B cell (primary cell): ENCODE results near the gene ETAA1. TPM values are rescaled to one million over a fixed set of nuclear protein-coding genes. Genes with fewer than 3 reads are reported as not detected.

ENCODE experiments used
- ATAC-seq: fragments of 200-7000 bp; cut with Tn5 transposase; one replicate; pipeline ENCODE4 v1.10.0; 2021; ENCODE audit warnings: low read depth, mild to moderate bottlenecking, moderate number of reproducible peaks, moderate library complexity
- CTCF ChIA-PET: fragments of 350-600 bp; sonication (Branson Sonifier 250); formaldehyde crosslinking; loops from one replicate; lab custom pipeline; 2021; ENCODE audit warnings: antibody characterized with exemption, inconsistent platforms; lab: Charles Lee
- POLR2A ChIA-PET: fragments of 350-600 bp; sonication (Branson Sonifier 250); formaldehyde crosslinking; loops from one replicate; lab custom pipeline; 2021; ENCODE audit warnings: antibody characterized with exemption; lab: Charles Lee
- DNase-seq: peaks from one replicate; pipeline ENCODE4 v3.0.0; 2013
- H2AFZ ChIP-seq: 2 replicates; pipeline ENCODE4 v1.6.1; 2012; ENCODE audit warnings: mild to moderate bottlenecking, low read depth, low read length; ENCODE audit not compliant: insufficient read depth, poor library complexity, severe bottlenecking
- H3K27ac ChIP-seq, 2 donors: 1 replicate in 1 of 2; 2 replicates in 1 of 2; pipeline ENCODE4 v1.5.1; 2012 to 2013; ENCODE audit warnings: low read length in 2 of 2, mild to moderate bottlenecking in 2 of 2, moderate library complexity in 1 of 2
- H3K27me3 ChIP-seq, 4 experiments: fragments of 200-600 bp in 1 of 4; sonication (generic) in 1 of 4; replicated peaks in 1 of 4; 1 replicate in 2 of 4; 2 replicates in 2 of 4; pipeline versions ENCODE4 v1.6.1 to v1.7.0; 2013 to 2016; ENCODE audit warnings: low read length in 3 of 4, mild to moderate bottlenecking in 2 of 4, mixed read lengths in 1 of 4, moderate library complexity in 1 of 4; ENCODE audit not compliant: insufficient read depth in 4 of 4, control insufficient read depth in 3 of 4; ENCODE audit errors: control extremely low read depth in 1 of 4
- H3K36me3 ChIP-seq, 2 experiments: replicated peaks in 1 of 2; 1 replicate in 1 of 2; 2 replicates in 1 of 2; pipeline versions ENCODE4 v1.6.1 to v1.7.1; 2013; ENCODE audit warnings: low read length in 1 of 2; ENCODE audit not compliant: insufficient read depth in 2 of 2, control insufficient read depth in 1 of 2; ENCODE audit errors: control extremely low read depth in 1 of 2, extremely low read depth in 1 of 2
- H3K4me1 ChIP-seq, 2 donors: fragments of 200-600 bp in 1 of 2; sonication (generic) in 1 of 2; 1 replicate in 1 of 2; 2 replicates in 1 of 2; pipeline versions ENCODE4 v1.5.1 to v1.6.1; 2013 to 2017; ENCODE audit warnings: low read length in 2 of 2; ENCODE audit not compliant: control insufficient read depth in 2 of 2, insufficient read depth in 2 of 2
- H3K4me2 ChIP-seq: replicated peaks from 2 replicates; pipeline ENCODE3; 2012; ENCODE audit warnings: mild to moderate bottlenecking, low read depth, low read length; ENCODE audit not compliant: poor library complexity, severe bottlenecking
- H3K4me3 ChIP-seq, 5 experiments: fragments of 200-600 bp in 1 of 5; sonication (generic) in 1 of 5; 1 replicate in 3 of 5; 2 replicates in 2 of 5; pipeline versions ENCODE4 v1.5.1 to v1.7.0; 2011 to 2016; ENCODE audit warnings: low read length in 4 of 5, mild to moderate bottlenecking in 4 of 5, low read depth in 2 of 5, control low read depth in 1 of 5, moderate library complexity in 1 of 5; ENCODE audit not compliant: insufficient read depth in 1 of 5; ENCODE audit errors: control extremely low read depth in 1 of 5, extremely low read depth in 1 of 5
- H3K79me2 ChIP-seq: fragments of 200-600 bp; sonication (generic); one replicate; pipeline ENCODE4 v1.6.0; 2016; ENCODE audit warnings: low read length; ENCODE audit not compliant: control insufficient read depth, insufficient read depth
- H3K9ac ChIP-seq: fragments of 200-600 bp; sonication (generic); 2 replicates; pipeline ENCODE4 v1.6.1; 2017; ENCODE audit warnings: mild to moderate bottlenecking, low read length, moderate library complexity
- H3K9me3 ChIP-seq, 3 donors: one replicate each; pipeline versions ENCODE4 v1.6.1 to v1.7.1; 2013; ENCODE audit warnings: low read length in 2 of 3; ENCODE audit not compliant: control insufficient read depth in 2 of 3, insufficient read depth in 1 of 3; ENCODE audit errors: control extremely low read depth in 1 of 3
- H4K20me1 ChIP-seq: 2 replicates; pipeline ENCODE4 v1.6.0; 2012; ENCODE audit warnings: mild to moderate bottlenecking, low read length; ENCODE audit not compliant: insufficient read depth, control insufficient read depth, poor library complexity, severe bottlenecking
- H3K27ac Mint-ChIP-seq: one replicate; pipeline ENCODE4 v1.8.0; 2021; ENCODE audit warnings: mixed read lengths
- H3K27me3 Mint-ChIP-seq: one replicate; pipeline ENCODE4 v1.8.0; 2021; ENCODE audit warnings: mixed read lengths
- H3K4me1 Mint-ChIP-seq: one replicate; pipeline ENCODE4 v1.8.0; 2021; ENCODE audit warnings: mixed read lengths
- H3K4me3 Mint-ChIP-seq: one replicate; pipeline ENCODE4 v1.8.0; 2021; ENCODE audit warnings: mixed read lengths
- H3K9me3 Mint-ChIP-seq: one replicate; pipeline ENCODE4 v1.8.0; 2022; ENCODE audit warnings: mixed read lengths; ENCODE audit not compliant: insufficient read depth
- EZH2 ChIP-seq: IDR thresholded peaks from 2 replicates; pipeline ENCODE4 v1.6.1; 2012; ENCODE audit warnings: borderline replicate concordance, low read depth, mild to moderate bottlenecking, moderate library complexity, low read length; ENCODE audit not compliant: insufficient read depth, poor library complexity, severe bottlenecking
- WGBS: methylation state at CpG from one replicate; pipeline ENCODE4 v1.1.5; 2013; ENCODE audit warnings: missing lambda C conversion rate; ENCODE audit not compliant: insufficient coverage; 5-methylcytosine and 5-hydroxymethylcytosine counted together
- intact Hi-C: fragments of 100-400 bp; cut with micrococcal nuclease; formaldehyde crosslinking; loops from one replicate; pipeline ENCODE4 v1.10.0; 2022
- polyA plus RNA-seq: library from polyadenylated mRNA; depleted of rRNA; stranded (reverse); fragments of >200 nt; gene quantifications from 2 replicates; pipeline ENCODE4 v1.2.3, GENCODE V29; 2012
- total RNA-seq, 2 donors: library from RNA; stranded (reverse); fragments of 120-200 nt in 1 of 2; gene quantifications; 1 replicate in 1 of 2; 2 replicates in 1 of 2; pipeline versions ENCODE4 v1.2.3 to v1.2.4, GENCODE V29; 2013 to 2022
- TF ChIP-seq, protein P1 (sequence below): fragments of 200-600 bp; IDR thresholded peaks from one replicate; pipeline ENCODE4 v1.8.0; 2022; ENCODE audit warnings: antibody characterized with exemption, mild to moderate bottlenecking

ETAA1 gene
- total and polyA plus RNA-seq, 2 donors (not counting 1 experiment from before 2014, with no cell fraction given) = 6.2 to 15.3 TPM

DNA sequence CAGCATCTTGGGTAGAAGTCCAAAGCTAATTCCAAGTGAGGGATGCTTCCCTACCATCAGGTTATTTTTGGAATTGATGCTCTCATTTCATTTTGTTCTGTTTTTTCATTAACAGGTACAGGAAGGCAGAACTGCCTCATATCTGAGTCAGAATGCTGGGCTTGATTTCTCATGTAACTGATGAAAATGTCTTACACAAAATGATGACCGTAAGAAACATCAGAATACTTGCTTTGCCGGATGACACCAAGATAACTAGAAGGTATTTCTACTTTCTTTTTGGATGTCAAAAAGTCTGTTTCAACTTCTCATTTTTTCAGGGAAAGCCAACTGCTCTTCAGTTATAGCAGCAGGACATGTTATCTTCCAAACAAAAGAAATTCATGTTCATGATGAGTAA is 62.6 kb downstream of the ETAA1 start:
- peaks cover 3% of the 10 kb centered on the region for H3K27me3 Mint-ChIP-seq
- peaks cover 0 to 1% (median 0%) of the 10 kb centered on the region in 3 donors for H3K9me3 ChIP-seq
- H3K27me3 ChIP-seq = no peaks in the 10 kb centered on the region
- WGBS = 100% methylated on average over 2 of the region's 2 CpGs
- no peak overlapping the region for H3K27ac Mint-ChIP-seq
- H3K9ac ChIP-seq = no peak overlapping the region
- no peak overlapping the region for H3K4me3 ChIP-seq
- DNase-seq (no peak), ATAC-seq (no peak)
- no peak overlapping the region for H3K27ac ChIP-seq
- CTCF ChIA-PET = no interaction called here
- H3K4me2 ChIP-seq = no peak overlapping the region
- no peaks in the 10 kb centered on the region for H4K20me1 ChIP-seq
- H3K4me1 Mint-ChIP-seq = no peaks in the 10 kb centered on the region
- no peak overlapping the region for H2AFZ ChIP-seq
- intact Hi-C loops = no loop called here
- no peak overlapping the region for H3K4me3 Mint-ChIP-seq
- POLR2A ChIA-PET = no interaction called here
- TF ChIP-seq, protein P1, sequence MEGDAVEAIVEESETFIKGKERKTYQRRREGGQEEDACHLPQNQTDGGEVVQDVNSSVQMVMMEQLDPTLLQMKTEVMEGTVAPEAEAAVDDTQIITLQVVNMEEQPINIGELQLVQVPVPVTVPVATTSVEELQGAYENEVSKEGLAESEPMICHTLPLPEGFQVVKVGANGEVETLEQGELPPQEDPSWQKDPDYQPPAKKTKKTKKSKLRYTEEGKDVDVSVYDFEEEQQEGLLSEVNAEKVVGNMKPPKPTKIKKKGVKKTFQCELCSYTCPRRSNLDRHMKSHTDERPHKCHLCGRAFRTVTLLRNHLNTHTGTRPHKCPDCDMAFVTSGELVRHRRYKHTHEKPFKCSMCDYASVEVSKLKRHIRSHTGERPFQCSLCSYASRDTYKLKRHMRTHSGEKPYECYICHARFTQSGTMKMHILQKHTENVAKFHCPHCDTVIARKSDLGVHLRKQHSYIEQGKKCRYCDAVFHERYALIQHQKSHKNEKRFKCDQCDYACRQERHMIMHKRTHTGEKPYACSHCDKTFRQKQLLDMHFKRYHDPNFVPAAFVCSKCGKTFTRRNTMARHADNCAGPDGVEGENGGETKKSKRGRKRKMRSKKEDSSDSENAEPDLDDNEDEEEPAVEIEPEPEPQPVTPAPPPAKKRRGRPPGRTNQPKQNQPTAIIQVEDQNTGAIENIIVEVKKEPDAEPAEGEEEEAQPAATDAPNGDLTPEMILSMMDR = no peak
- no peak for TF ChIP-seq EZH2
- no peaks in the 10 kb centered on the region for H3K9me3 Mint-ChIP-seq
- H3K4me1 ChIP-seq = no peaks in the 10 kb centered on the region
- no peaks in the 10 kb centered on the region for H3K36me3 ChIP-seq
- H3K79me2 ChIP-seq = no peaks in the 10 kb centered on the region
